Eye (tissue), 1 donor: ENCODE data around the gene CORO2A.
A peak's percentile ranks its signal among the peaks of the same experiment; 100 is the strongest.

ENCODE experiments used
- DNase-seq: peaks from one replicate; pipeline ENCODE4 v3.0.0-alpha.2; 2015

Gene CORO2A

DNA sequence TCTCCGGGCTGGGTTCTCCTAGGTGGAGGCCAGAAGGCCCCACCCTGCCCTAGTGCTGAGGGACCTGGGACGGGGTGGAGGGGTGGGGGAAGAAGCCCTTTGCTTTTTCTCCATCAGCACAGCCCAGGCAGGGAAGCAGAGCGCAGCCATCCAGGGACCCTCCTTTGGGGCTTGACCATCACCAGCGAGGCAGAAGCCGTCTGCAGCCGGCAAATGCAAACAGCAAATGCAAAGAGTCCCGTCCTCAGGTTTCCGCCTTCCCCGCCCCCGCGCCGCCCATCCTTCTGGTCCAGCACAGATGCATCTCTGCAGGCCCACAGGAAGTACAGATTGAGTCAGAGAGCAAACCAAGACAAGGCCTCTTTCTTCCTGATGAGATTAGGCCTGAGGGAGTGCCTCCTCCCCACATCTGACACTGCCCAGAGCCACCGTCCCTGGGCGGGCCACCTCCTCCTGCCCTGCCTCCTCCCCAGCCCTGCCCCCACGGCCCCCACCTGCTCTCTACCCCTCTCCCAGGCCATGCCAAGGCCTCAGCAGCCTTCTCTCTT, 23.4 kb downstream of the CORO2A start:
- peak; percentile 60 for DNase-seq

DNA sequence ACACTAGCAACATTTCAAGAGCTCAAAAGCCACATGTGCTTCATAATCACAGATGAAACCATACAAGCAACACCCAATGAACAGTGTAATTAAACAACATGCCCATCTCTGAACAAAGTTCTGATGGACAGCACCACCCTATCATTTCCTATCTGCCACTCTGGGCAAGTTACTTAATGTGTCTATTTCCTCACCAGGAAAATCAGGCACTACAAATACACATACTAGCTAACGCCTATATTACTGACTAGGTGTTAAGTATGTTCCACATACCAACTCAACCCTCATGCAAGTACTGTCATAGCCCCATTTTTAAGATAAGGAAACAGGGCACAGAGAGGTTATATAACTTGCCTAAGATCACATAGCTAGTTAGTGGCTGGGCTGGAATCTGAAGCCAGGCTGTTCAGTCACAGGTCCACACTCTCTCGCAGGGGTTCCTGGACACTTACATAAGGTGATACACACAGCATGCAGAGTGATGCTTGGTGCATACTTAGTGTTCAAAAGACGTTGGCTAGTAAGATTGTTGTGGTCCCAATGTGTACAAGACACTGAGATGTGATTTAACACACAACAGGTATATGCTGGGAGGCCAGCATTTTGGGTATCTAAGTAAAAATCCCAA, 24.2 kb downstream of the CORO2A start:
- DNase-seq = no peak

DNA sequence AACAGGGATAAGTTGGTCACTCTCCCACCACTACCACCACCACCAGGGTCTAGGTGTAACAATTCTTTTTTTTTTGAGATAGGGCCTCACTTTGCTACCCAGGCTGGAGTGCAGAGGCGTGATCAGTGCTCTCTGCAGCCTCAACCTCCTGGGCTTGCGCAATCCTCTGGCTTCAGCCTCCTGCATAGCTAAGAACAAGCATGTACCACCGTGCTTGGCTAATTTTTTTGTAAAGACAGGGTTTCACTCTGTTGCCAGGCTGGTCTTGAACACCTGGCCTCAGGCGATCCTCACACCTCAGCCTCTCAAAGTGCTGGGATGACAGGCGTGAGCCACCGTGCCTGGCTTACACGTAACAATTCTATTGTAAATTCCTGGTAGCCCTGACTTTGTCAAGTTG, 27.5 kb downstream of the CORO2A start:
- DNase-seq = no peak

DNA sequence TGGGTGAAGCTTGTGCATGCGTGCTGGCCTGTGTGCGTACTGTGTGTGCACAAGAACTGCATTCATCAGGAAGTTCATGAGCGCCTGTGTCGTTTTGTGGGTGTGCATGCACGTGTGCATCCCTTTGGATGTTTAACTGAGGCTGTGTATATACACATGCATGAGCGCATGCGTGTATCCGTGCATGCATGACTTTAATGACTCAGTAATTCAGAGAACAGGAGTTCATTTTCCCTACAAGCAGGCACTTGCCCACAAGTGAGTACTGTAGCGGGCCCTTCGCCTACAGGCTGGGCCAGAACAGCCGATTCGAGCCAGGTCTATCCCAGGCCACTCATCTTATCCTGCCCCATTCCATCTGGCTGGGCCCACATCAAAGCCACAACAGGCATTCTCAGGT, 29.8 kb downstream of the CORO2A start:
- DNase-seq = peak; percentile 62

DNA sequence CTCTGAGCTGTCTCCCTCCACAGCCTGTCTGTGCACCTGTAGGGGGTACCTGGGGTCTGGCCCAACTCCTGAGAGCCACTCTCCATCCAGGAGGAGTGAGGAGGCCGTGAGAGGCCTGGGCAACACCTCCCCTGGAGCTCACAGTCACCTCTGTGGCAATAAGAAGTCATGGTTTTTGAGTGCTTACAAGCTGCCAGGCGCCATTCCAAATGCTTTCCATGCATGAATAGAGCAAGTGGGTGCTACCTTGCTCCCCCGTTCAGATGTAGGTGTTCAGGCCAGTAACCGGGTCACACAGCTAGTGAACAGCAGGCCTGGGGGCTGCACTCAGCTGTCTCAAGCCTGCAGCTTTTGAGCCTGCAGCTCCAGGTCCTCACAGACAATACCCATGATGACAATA, 30.6 kb downstream of the CORO2A start:
- DNase-seq = no peak

DNA sequence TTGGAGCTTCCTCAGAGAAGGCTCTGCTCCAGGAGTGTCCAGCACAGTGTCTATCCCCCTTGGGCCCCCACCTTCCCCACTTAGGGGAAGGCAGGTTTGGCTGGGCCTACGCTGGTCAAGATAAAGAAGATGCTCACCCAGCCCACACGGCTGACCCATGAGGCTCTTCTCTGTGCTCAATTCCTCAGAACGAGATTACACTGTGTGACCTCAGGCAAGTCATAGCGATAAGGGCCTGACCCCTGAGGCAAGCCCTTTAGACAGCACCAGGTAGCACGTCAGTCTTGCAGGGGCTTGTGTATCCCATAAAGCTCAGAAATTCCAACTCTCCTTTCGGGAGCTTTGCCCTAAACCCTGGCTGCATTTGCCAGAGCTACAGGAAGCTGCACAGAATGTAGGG, 32.6 kb downstream of the CORO2A start:
- no peak for DNase-seq

DNA sequence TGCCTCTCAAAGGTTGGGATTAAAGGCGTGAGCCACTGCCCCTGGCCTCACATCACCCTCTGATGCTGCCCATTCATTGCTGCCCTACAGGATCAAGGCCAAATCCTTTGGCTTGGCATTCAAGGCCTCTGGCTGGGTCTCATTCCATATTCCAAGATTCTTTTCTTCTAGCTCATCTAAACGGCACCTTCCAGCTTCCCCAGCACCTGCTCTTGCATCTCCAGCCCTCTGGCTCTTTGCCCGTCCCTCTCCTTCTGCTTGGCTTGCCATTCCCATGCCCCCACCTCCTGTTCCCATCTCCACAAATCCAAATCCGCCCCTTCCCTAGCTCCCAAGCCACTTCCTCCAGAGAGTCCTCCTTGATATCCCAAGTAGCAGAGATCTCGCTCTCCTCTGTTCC, 33.1 kb downstream of the CORO2A start:
- no peak for DNase-seq

DNA sequence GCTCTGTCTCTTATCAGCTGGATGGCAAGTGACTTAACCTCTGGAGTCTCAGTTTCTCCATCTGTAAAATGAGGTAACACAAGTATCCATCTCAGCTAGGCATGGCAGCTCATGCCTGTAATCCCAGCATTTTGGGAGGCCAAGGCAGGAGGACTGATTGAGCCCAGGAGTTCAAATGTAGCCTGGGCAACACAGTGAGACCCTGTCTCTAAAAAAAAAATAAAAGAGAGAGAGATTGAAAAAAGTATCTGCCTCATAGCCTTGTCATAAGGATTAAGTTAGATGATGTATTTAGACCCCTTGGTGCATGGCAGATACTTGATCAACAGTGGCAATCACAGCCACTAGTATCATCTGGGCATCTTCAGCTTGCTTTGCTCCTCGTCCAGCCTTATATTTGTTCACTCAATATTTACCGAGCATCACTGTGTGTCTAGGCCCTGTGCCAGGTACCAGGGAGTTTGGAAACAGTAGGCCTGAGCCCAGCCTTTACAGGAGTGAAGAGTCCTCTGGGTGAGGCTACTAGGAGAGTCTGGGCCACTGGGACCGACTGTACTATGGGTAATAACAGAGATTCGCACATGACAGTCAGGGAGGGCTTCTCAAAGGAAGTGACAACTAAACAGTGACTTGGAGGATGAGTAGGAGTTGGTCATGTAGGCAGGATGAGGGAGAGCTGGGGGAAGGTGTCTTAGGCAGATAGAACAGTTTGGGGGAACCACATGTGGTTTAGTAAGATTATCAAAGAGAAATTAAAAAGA, 34.2 kb downstream of the CORO2A start:
- no peak for DNase-seq

DNA sequence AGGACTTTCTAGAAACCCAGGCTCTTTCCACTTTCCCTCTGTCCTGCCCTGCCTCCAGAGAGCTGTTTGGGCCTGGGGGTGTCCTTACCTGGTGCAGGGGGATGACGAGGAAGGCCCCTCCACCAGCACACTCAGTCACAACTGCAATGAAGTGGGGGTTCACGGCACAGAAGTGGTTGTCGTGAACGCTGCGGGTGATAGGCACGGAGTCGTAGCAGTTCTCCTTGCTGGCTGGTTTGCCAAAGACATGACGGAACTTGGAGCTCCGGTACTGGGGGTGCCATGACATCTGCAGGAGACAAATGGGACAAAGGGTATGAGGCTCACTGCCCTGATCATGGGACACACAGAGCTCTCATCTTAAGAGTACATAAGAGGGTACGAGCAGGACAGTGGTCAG, 35.1 kb downstream of the CORO2A start:
- no peak for DNase-seq

DNA sequence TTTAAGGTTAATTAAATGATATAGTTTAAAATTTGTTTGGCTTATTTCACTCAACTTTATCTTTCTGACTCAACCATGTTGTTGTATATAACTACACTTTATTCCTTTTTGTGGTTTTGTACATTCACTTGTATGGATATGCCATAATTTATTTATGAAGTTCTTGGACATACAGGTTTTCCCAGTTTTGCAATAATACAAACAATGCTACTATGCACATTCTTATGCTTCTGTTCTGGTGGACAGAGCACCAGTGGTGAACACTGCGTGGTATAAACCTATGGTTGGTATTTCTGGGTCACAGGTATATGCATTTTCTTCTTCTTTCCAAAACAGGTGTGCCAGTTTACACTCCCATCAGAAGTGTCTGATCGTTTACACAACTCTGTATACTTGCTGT, 37.8 kb downstream of the CORO2A start:
- no peak for DNase-seq

DNA sequence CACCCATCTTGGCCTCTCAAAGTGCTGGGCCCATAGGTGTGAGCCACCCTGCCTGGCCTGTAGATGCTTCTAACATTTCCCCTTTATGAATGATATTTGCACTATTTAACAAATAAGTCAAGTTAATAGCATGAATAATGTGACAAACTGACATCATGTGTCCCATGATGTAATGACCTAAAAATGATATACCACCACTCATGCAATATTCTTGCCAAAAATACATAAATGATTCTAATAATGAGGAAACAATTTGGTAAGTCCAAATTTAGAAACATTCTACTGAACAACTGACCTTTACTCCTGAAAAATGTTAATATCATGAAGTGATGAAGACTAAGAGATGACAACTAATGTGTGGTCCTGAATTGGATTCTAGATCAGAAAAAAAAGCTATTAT, 39.9 kb downstream of the CORO2A start:
- DNase-seq = no peak

DNA sequence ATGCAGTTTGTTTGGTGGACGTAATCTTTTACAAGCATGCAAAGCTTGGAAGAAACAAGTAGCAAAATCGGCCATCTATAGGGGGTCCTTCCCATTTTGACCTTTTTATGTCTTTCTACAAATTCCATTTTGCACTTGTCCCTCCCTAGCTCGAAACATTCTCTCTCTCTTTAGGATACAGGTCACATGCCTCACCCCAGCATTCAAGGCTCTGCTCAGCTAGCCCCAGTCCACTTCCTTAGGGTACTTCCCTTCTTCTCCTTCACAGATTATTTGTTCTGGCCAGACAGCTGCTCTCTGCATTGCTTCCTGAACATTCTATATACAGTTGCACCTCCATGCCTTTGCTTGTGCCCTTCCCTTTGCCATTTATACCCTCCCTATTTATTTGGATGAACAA, 41.7 kb downstream of the CORO2A start:
- DNase-seq = no peak

DNA sequence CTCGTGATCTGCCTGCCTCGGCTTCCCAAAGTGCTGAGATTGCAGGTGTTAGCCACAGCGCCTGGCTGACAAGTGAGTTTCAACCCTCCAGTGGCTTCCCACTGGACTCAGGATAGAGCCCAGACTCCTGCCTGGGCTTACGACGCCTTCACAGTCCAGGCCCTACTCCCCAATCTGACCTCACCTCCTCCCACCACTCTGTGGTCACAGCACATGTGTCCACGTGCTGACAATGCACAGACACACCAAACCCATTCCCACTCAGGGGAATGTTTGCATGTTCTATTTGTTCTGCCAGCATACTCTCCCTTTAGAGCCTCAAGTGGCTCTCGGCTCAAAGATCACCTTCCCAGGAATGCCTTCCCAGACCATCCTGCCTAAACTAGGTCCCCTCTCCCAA, 42.3 kb downstream of the CORO2A start:
- DNase-seq = no peak

DNA sequence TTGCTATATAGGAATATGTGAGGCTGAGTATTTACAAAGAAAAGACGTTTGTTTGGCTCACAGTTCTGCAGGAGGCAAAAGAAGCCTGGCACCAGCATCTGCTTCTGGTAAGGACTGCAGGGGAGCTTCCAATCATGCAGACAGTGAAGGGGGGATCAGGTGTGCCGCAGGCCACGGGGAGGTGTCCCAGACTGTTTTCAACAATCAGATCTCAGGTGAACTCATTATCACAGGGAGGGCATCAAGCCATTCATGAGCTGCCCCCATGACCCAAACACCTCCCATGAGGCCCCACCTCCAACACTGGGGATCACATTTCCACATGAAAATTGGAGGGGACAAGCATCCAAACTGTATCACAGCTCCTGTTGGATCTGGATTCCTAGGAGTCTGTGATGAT, 43.0 kb downstream of the CORO2A start:
- DNase-seq = no peak

DNA sequence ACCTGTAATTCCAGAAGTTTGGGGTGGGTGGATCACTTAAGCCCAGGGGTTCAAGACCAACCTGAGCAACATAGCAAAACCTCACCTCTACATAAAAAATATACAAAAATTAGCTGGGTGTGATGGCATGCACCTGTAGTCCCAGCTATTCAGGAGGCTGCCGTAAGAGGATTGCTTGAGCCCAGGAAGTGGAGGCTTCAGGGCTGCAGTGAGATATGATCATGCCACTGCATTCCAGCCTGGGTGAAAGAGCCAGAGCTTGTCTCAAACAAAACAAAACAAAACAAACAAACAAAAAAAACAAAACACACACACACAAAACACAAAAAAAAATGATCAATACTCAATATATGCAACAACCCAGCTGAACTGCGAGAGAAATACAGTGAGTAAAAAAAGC, 44.0 kb downstream of the CORO2A start:
- no peak for DNase-seq

DNA sequence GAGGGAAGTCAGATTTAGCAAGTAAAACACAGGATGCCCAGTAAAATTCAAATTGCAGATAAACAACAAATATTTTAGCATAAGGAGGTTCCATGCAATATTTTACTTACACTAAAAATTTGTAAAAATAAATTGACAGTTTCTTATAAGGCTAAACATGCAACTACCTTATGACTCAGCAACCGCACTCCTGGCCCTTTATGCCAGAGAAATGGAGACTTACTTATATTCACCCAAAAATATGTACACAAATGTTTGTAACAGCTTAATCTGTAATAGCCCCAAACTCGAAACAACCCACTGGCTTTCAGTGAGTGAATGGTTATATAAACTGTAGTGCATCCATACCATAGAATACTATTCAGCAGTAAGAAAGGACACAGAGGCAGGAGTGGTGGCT, 44.9 kb downstream of the CORO2A start:
- DNase-seq = no peak

DNA sequence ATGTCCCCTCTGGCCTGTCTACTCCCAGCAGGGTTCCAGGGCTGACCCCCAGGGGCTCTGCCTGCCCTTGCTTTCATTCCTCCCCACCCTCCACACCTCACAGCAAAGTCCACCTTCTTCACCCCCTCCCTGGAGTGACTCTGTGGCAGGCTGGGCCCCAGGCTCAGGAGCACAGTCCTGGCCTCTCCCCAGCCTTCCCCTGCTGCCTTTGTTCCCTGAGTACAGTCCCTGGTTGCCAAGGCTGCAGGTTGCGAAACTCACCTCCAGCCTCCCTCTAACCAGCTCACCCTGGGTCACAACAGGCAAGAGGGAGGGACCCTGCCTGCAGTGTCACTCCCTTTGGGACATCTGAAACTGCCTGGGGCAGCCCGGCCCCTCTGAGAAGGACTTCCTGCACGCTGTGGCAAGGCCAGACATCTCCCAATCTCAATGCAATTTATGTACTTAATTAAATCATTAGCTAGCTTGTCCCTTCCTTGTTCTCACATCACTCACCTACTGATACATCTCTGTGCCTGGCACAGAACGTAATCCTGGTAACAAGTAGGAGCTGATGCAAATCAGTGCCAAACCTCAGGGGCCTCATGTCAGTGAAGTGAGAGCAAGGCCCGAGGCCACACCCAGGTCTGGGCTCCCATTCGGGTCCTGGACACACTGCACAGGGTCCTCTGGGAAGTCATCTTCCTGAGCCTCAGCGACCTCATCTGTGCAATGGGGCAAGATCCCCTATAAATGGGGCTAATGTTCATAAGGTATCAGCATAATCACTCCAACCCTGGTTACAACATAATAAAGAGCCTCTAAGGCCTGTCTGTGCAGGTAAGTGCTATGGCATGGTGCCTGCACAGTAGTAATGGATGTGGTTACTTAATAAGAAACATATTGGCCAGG, 46.1 kb downstream of the CORO2A start:
- DNase-seq = no peak

DNA sequence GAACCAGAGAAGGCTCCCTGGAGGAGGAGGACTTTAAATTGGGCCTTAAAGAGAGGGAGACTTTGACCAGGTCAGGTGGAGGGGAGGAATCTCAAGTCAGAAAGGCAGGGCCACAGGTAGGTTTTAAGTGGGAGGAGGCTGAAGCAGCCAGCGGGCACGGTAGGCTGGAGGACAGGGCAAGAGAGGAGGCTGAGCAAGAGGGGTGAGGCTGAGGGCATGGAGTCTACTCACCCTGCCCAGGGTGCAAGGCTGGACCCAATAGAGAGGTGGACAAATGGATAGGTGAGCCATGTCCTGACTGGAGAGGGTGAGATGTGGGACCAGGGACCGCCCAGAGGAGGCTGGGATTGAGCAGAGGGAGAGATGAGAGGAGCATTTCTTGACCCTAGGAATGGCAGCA, 47.8 kb downstream of the CORO2A start:
- no peak for DNase-seq

DNA sequence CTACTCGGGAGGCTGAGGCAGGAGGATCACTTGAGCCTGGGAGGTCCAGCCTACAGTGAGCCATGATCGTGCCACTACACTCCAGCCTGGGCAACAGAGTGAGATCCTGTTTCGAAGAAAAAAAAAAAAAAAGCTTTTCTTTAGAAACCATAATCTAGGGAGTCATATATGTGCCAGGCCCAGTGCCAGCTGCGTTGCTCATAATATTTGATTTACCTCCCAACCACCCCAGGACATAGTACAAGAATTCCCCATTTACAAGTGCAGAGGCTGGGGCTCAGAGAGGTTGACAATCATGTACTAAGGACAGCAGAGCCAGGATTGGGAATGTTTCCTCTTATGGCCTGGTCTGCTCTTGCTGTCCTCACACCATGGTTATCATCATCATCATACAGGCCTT, 48.4 kb downstream of the CORO2A start:
- DNase-seq = no peak

DNA sequence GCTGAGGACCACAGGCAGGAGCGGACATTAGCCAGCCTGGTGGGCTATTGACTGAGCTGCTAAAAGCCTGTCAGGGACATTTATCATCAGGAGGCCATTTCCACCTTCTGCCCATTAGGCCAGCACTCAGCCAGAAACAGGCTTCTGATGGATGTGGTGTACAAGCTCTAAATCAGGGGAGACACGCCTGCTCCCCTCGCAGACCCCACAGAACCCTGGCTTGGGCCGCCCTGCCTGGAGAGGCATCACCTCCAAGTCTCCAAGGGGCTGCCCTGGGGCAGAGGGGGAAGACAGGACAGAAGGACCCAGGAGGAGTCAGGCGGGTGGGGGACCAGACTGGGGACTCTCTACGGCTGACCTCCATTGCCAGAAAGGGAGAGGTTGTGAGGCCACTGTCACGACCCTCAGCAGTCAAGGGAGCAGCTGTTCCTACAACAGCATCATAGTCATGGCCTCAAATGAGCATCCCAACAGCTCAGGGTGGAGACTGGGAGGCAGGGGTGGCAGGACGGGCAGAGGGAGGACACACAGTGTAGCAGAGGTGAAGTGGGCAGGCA, 49.4 kb downstream of the CORO2A start:
- peak; percentile 96 for DNase-seq

DNA sequence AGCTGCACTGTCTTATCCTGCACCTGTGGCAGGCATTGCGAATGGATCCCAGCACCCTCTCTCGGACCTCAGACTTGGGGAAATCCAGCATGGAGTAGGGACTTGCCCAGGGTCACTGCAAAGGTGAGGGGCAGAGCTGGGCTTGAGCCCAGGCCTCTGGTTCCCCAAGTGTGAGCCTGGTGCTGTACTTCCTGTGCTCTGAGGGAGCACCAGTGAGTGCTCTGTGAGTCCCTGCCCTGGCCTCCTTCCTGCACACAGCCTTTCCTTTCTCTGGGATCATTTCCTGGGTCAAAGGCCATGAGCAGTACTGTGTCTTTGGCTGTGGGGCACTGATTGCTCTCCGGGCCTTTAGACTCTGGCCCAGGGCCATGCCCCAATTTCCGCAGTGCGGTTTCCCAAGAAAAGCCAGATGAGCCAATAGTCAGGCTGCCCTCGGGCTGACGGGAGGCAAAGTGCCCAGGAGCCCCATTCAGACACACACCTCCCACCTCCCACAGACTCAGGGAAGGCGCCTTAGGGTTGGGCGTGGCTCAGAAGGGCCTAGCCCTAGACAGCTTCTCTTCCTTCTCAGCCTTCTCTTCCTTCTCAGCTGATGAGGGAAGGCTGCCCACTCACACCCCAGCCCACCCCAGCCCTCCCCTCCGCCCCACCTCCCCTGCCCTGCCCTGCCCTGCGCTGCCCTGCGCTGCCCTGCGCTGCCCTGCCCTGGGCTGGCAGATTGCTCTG, 50.1 kb downstream of the CORO2A start:
- DNase-seq = peak; percentile 69

DNA sequence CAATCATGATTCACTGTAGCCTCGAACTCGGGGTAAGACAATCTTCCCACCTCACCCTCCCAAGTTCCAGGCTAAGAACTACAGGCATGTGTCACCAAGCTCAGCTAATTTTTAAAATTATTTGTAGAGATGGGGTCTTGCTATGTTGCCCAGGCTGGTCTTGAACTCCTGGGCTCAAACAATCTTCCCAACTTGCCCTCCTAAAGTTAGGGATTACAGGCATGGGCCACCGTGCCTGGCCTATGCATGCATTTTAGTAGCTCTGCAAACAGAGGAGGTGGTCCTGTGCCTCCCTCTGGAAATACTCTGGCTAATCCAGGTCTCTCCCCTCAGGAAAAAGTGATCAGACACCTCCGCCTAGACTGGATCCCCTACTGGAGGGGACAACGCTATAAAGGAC, 51.9 kb downstream of the CORO2A start:
- no peak for DNase-seq

DNA sequence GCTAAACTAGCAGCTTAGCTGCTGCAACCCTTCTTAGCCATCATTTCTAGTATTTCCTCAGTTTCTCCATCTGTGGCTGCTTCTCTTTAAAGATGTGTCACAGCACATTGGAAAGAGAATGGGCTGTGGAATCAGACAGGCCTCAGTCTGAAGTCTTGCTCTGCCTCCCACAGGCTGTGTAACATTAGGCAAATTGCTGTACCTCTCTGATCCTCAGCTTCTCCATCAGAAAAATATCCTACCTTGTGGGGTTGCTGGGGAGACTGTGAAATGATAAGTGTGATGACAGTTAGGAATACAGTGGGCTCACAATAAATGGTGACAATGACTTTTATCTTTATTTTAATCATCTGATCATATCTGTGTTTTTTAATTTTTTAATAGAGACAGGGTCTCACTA, 55.9 kb downstream of the CORO2A start:
- no peak for DNase-seq
